GM12872 (cell line): ENCODE data around the gene SERPINA10.

Experiments
- TF ChIP-seq, protein P1 (sequence below): IDR thresholded peaks from 3 replicates; pipeline ENCODE4 v1.5.1; 2011; ENCODE audit warnings: low read depth, mild to moderate bottlenecking, low read length, moderate library complexity; ENCODE audit not compliant: insufficient read depth

Gene SERPINA10, protein sequence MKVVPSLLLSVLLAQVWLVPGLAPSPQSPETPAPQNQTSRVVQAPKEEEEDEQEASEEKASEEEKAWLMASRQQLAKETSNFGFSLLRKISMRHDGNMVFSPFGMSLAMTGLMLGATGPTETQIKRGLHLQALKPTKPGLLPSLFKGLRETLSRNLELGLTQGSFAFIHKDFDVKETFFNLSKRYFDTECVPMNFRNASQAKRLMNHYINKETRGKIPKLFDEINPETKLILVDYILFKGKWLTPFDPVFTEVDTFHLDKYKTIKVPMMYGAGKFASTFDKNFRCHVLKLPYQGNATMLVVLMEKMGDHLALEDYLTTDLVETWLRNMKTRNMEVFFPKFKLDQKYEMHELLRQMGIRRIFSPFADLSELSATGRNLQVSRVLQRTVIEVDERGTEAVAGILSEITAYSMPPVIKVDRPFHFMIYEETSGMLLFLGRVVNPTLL

DNA sequence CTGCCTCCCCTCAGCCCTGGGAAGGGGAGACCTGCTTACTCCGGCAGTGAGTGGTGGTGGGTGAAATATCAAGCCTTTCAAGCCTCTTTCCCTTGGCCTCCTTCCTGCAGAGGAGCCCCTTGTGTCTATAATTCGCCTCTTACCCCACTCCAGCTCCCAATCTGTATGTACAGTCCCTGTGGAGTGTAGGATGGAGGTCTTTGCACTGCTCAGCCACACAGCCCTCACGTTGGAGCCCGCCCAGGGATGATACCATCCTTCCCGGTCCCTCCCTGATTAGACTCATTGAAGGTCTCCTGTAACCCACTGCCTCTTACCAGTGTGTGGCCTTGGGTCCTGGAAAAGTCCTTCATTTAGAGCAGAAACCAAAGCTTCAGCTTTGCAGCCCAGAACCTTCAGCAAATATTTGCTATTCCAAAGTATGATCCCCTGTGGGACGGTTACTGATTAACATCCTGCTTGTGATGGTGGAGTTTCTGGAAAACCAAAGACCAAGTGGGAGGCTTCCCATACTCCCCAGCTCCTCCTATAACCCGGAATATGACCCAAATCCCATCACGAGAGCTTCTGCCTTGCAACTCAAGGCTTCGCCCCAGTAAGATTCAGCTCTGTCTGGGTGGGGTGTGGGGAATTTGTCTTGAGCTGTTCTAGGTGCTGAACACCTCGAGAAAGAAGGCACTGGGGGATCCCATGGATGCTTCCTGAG is at the start of gene SERPINA10:
TSS of gene SERPINA10 (minus strand) at position 397 of the 706 bp plus-strand sequence. CDS start 2,675 bp downstream, outside the sequence.
- TF ChIP-seq, protein P1, sequence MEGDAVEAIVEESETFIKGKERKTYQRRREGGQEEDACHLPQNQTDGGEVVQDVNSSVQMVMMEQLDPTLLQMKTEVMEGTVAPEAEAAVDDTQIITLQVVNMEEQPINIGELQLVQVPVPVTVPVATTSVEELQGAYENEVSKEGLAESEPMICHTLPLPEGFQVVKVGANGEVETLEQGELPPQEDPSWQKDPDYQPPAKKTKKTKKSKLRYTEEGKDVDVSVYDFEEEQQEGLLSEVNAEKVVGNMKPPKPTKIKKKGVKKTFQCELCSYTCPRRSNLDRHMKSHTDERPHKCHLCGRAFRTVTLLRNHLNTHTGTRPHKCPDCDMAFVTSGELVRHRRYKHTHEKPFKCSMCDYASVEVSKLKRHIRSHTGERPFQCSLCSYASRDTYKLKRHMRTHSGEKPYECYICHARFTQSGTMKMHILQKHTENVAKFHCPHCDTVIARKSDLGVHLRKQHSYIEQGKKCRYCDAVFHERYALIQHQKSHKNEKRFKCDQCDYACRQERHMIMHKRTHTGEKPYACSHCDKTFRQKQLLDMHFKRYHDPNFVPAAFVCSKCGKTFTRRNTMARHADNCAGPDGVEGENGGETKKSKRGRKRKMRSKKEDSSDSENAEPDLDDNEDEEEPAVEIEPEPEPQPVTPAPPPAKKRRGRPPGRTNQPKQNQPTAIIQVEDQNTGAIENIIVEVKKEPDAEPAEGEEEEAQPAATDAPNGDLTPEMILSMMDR, result no peak

DNA sequence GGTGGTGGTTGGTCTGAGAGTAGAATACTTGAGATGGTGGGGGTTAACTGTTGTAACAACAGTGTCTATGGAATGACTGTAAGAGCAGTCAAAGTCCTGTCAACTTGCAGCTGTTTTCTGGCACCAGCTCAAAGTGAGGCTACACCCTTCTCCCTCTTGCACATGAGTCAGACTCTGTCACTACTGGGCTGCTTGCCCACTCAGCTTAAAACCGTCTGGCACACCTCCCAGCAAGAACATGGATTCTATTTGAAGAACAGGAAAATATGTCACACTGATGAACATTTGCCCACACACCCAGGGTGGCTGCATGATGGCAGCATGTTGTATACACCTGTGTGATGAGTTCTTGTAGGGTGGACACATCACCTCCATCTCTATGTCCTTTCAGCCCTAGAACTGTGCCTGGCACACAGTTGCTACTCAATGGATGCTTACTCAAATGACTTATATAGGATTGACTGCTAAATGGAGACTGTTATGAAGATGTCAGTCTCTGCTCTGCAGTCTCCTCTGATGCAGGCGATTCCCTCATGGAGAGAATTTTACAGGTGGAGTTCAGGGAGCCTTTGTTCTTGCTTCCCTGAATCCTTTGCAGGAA is 49.4 kb upstream of the SERPINA10 start:
- TF ChIP-seq, protein P1, result no peak

DNA sequence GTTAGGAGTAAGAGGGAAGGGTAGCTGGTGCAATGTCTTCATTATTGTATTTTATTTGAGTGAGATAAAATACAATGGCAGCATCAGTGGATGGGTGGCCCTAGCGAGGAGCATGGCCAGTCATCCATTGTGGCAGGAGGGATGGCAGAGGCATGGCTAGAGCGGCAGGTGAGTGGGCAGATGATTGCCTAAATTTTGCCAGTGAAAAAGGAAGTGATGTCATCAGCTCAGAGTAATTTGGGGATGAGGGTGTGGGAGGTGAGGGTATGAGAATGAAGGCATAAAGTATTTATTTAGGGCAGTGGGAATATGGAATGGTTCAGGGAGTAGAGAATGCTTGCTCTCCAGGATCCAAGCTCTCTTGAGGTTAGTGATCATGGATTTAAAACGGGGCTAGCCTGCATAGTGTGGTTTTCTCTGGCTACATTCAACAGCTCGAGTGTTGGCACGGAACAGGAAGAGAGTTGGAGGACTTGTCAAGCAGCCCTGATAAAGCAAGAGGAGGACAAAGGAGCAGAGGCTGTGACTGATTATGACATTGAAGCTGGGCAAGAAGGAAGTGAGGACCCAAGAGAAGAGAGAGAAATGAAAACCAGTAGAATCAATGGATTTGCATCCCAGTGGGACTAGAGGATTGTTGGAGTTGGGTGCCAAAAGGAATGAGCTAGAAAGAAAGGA is 48.7 kb upstream of the SERPINA10 start:
- TF ChIP-seq, protein P1, result no peak

DNA sequence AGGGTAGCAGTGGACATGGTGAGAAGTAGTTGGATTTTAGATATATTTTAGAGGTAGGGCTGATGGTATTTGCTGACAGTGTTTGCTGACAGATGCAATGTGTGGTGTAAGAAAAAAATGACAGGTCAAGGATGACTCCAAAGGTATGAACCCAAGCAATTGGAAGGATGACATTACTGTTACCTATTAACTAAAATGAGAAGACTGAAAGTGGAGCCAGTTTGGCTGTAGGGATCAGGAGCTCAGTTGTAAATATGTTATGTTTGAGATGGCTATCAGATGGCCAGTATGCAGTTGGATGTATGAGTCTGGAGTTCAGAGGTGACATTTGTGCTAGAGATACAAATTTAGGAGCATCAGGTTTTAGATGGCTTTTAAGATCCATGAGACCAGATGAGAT is 47.5 kb upstream of the SERPINA10 start:
- TF ChIP-seq, protein P1, result no peak

DNA sequence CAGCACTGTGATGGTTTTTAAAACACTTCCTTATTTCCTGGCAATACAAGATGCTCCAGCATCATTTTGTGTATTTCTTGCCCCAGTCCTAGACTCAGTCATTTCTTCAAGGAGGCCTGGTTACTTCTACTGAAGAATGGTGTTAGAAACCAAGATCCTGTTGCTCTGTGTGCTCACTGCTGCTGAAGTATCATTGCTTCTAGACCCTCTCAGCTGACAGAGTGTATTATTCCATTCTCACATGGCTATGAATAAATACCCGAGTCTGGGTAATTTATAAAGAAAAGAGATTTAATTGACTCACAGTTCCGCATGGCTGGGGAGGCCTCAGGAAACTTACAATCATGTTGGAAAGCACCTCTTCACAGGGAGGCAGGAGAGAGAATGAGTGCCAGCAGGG is 45.0 kb upstream of the SERPINA10 start:
- TF ChIP-seq, protein P1, result no peak

DNA sequence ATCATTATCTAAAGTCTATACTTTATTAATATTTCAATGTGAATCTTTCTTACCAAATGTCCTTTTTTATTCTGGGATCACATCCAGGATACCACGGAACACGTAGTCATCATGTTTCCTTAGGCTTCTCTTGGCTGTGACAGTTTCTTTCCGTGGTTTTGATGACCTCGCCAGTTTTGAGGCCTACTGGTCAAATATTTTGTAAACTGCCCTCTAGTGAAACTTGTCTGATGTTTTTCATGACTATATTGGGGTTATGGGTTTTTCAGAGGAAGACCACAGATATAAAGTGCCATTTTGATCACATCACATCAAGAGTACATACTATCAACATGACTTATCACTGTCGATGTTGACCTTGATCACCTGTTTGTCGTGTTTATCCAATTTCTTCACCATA is 44.2 kb upstream of the SERPINA10 start:
- TF ChIP-seq, protein P1, result no peak

DNA sequence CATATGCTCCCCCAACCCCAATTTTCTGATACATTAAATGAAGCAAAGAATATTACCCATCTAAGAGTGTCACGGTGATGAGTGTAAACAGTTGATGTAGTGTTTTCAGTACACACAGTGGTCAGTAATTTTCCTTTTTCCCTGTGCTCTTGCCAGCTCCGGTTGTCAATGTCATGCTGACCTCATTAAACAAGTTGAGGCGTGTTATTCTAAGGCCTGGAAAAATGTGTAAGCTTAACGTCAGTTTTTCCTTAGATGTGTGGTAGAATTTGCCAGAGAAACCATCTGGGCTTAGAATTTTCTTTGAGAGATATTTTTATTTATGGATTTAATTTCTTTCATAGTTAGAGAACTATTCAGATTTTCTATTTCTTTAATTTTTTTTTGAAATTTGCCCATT is 41.8 kb upstream of the SERPINA10 start:
- TF ChIP-seq, protein P1, result no peak
